Subcutaneous abdominal adipose tissue (tissue), 5 donors: ENCODE measurements around the gene AMHR2.

Experiments
- H3K27ac ChIP-seq: one replicate; pipeline ENCODE4 v1.7.0; 2013; ENCODE audit warnings: low read depth, mild to moderate bottlenecking, inconsistent platforms, low read length, moderate library complexity
- H3K27me3 ChIP-seq, 5 donors: one replicate each; pipeline ENCODE4 v1.7.0; 2013; ENCODE audit warnings: low read length in 5 of 5, inconsistent platforms in 1 of 5; ENCODE audit not compliant: control insufficient read depth in 5 of 5, insufficient read depth in 4 of 5
- H3K36me3 ChIP-seq, 5 donors: one replicate each; pipeline ENCODE4 v1.7.0; 2013; ENCODE audit warnings: low read length in 5 of 5; ENCODE audit not compliant: control insufficient read depth in 5 of 5, insufficient read depth in 5 of 5
- H3K4me1 ChIP-seq, 5 donors: one replicate each; pipeline ENCODE4 v1.7.0; 2013; ENCODE audit warnings: low read length in 5 of 5, mild to moderate bottlenecking in 3 of 5, moderate library complexity in 1 of 5; ENCODE audit not compliant: control insufficient read depth in 5 of 5, insufficient read depth in 5 of 5
- H3K4me3 ChIP-seq, 5 donors: one replicate each; pipeline ENCODE4 v1.7.0; 2013; ENCODE audit warnings: low read length in 5 of 5, low read depth in 1 of 5
- H3K9ac ChIP-seq, 5 donors: one replicate each; pipeline ENCODE4 v1.7.0; 2013; ENCODE audit warnings: low read length in 5 of 5, mild to moderate bottlenecking in 4 of 5, moderate library complexity in 3 of 5
- H3K9me3 ChIP-seq, 5 donors: one replicate each; pipeline ENCODE4 v1.7.0; 2013; ENCODE audit warnings: low read length in 5 of 5; ENCODE audit not compliant: control insufficient read depth in 5 of 5
- donor health status: healthy.
- donor health status: healthy.
- donor health status: healthy.
- donor health status: healthy.
- donor health status: healthy.

AMHR2 gene

GRCh38 chr12:53463802-53464560 lies 40.3 kb downstream of the AMHR2 start:
- peaks cover 62 to 100% (median 100%) of the 10 kb centered on the region in 5 donors for H3K36me3 ChIP-seq

DNA sequence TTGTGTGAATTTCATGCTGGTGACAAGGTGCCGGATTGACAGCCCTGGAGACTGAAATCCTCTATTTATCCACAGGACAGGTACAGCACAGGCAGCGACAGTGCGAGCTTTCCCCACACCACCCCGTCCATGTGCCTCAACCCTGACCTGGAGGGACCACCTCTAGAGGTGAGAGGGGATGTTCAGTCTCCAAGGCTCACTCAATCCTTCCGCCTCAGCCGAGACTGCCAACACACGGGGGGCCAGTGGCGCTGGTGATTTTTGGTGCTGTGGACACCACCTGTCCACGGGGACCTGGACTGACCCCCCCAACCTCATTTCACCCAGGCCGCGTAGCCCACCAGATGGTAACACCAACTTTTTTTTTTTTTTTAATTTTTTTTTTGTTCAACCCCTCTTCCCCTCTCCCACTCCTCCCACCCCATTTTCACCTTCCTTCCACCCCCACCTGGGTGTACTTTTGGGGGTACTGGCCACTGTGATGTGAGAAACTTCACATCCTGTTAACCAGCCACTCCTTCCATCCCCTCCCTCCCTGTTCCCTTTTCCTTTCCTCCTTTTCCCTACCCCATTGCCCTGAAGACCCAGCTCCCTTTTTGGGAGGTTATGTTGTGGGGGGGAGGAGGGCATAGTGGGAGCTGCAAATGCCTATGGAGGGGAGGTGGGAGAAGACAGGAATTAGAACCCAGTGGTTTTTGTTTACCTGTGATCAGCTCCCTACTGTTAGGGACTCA lies 41.2 kb downstream of the AMHR2 start:
- Histone ChIP-seq H3K9me3 (no peaks in the 10 kb centered on the region), H3K27ac (no peak overlapping the region), H3K9ac (peak overlapping the region in 2 of 5 donors; percentile 18 to 31), H3K27me3 (no peaks in the 10 kb centered on the region), H3K4me1 (peaks cover 0 to 19% (median 10%) of the 10 kb centered on the region in 5 donors), H3K36me3 (peaks cover 61 to 100% (median 99%) of the 10 kb centered on the region in 5 donors), H3K4me3 (no peak overlapping the region)

More at GRCh38 chr12:53463802-53464560, 40.3 kb downstream of the AMHR2 start:
- H3K27ac ChIP-seq, result no peak overlapping the region
- H3K27me3 ChIP-seq, result no peaks in the 10 kb centered on the region
- no peak overlapping the region for H3K4me3 ChIP-seq
- H3K9me3 ChIP-seq, result no peaks in the 10 kb centered on the region
- no peak overlapping the region for H3K9ac ChIP-seq
- peaks cover 0 to 19% (median 10%) of the 10 kb centered on the region in 5 donors for H3K4me1 ChIP-seq

GRCh38 chr12:53465679-53466078 lies 42.0 kb downstream of the AMHR2 start:
- Histone ChIP-seq H3K27me3 (no peaks in the 10 kb centered on the region), H3K4me1 (peaks cover 0 to 19% (median 10%) of the 10 kb centered on the region in 5 donors), H3K27ac (no peak overlapping the region), H3K9ac (peak overlapping the region in 2 of 5 donors; percentile 16 to 31), H3K36me3 (peaks cover 58 to 100% (median 99%) of the 10 kb centered on the region in 5 donors), H3K4me3 (no peak overlapping the region), H3K9me3 (no peaks in the 10 kb centered on the region)

DNA sequence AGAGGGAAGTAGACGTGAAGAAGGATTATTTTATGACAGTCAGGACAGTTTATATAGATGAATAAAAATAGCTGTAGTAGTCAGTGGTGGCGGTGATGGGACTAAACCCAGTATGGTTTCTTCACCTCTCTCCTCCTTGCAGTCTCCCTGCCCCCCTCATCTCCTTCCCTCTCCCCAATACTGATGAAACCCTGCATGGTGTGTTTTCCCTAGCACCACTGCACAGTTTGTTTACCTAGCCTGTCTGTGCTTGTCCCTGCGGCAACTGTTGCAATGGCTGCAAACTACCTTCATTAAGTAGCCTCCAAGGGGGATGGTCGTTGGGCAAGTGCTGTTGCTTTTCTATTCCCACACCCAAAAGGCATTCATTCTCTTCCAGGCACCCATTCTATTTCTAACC lies 43.0 kb downstream of the AMHR2 start:
- peaks cover 0 to 19% (median 10%) of the 10 kb centered on the region in 5 donors for H3K4me1 ChIP-seq
- no peaks in the 10 kb centered on the region for H3K9me3 ChIP-seq
- no peaks in the 10 kb centered on the region for H3K27me3 ChIP-seq
- H3K27ac ChIP-seq, result no peak overlapping the region
- peaks cover 57 to 99% (median 97%) of the 10 kb centered on the region in 5 donors for H3K36me3 ChIP-seq
- H3K9ac ChIP-seq, result no peak overlapping the region
- no peak overlapping the region for H3K4me3 ChIP-seq

DNA sequence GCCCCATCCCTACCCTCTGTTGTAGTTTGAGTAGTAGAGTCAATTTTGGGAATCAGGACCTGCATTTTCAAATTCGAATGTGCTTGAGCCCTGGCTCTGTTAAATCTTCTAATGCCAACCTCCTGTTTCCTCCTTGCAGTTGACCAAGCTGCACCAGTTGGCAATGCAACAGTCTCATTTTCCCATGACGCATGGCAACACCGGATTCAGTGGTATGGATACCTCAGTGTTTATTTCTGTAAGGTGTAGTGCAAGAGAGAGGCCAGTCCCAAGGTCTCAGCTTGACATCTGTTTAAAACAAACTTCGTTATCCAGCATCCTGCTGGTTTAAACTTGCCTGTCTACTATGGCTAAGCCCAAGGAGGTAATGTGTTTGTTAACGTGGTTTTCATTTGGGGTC lies 43.4 kb downstream of the AMHR2 start:
- Histone ChIP-seq H3K9ac (no peak overlapping the region), H3K4me3 (no peak overlapping the region), H3K4me1 (peaks cover 0 to 19% (median 10%) of the 10 kb centered on the region in 5 donors), H3K36me3 (peaks cover 59 to 99% (median 97%) of the 10 kb centered on the region in 5 donors), H3K27me3 (no peaks in the 10 kb centered on the region), H3K9me3 (no peaks in the 10 kb centered on the region), H3K27ac (no peak overlapping the region)

GRCh38 chr12:53467880-53468279 lies 44.2 kb downstream of the AMHR2 start:
- no peak overlapping the region for H3K9ac ChIP-seq
- no peak overlapping the region for H3K27ac ChIP-seq
- H3K4me3 ChIP-seq, result no peak overlapping the region
- H3K9me3 ChIP-seq, result no peaks in the 10 kb centered on the region
- H3K36me3 ChIP-seq, result peaks cover 61 to 99% (median 97%) of the 10 kb centered on the region in 5 donors
- no peaks in the 10 kb centered on the region for H3K27me3 ChIP-seq
- peaks cover 0 to 19% (median 10%) of the 10 kb centered on the region in 5 donors for H3K4me1 ChIP-seq

- Histone ChIP-seq H3K27me3 (no peaks in the 10 kb centered on the region), H3K36me3 (peaks cover 58 to 99% (median 97%) of the 10 kb centered on the region in 5 donors), H3K27ac (no peak overlapping the region), H3K9me3 (no peaks in the 10 kb centered on the region), H3K4me1 (peaks cover 0 to 19% (median 13%) of the 10 kb centered on the region in 5 donors), H3K9ac (no peak overlapping the region), H3K4me3 (no peak overlapping the region)
Measured at GRCh38 chr12:53468282-53468681, 44.6 kb downstream of the AMHR2 start.

DNA sequence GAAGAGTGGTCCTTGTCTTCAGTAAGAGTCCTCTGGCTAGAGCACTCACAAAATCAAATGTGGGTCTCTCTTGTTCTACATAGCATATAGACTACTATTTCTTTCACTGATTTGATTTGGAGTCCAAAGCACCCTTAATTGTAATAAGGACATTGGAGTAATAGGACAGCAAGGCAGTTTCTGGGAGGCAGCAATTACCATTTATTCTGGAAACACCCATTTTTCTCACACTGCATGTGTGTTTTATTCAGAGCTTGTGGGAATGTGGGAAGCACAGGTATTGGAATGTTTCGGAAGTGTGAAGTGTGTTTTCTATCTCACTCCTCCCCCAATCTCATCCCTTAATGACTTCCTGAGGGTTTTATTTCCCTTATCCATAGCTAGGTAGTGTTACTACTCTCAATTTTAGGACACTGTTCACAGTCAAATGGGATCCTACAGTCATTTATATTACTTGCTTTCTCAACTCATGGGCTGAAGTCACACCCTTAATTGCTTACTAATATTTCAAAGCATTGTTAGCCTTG lies 48.5 kb downstream of the AMHR2 start:
- Histone ChIP-seq H3K36me3 (peaks cover 61 to 99% (median 97%) of the 10 kb centered on the region in 5 donors), H3K4me3 (no peak overlapping the region), H3K27ac (no peak overlapping the region), H3K27me3 (no peaks in the 10 kb centered on the region), H3K9me3 (no peaks in the 10 kb centered on the region), H3K9ac (no peak overlapping the region), H3K4me1 (peaks cover 0 to 10% (median under 1%) of the 10 kb centered on the region in 5 donors)

DNA sequence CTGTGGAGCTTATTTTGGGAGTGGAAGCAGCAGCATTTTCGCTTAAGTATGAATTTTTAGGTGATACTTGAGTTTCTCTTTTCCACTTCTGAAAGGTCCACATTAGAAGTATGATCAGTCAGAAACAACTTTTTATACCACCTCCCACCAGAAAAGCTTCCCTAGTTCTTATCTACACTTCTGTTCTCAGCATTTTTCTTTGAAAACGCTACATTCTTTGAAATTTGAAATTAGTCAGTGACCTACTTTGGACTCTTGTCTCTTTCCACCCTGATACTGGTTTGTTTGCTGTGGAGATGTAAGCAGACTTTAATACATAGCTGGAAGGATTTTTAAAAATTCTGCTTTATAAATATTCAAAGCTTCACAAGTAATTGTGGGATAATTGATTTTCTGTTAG lies 50.4 kb downstream of the AMHR2 start:
- H3K27ac ChIP-seq, result no peak overlapping the region
- peaks cover 0 to 10% (median 0%) of the 10 kb centered on the region in 5 donors for H3K4me1 ChIP-seq
- H3K4me3 ChIP-seq, result no peak overlapping the region
- H3K27me3 ChIP-seq, result no peaks in the 10 kb centered on the region
- H3K9me3 ChIP-seq, result no peaks in the 10 kb centered on the region
- H3K36me3 ChIP-seq, result peaks cover 59 to 96% (median 93%) of the 10 kb centered on the region in 5 donors
- no peak overlapping the region for H3K9ac ChIP-seq

- H3K9ac ChIP-seq, result no peak overlapping the region
- no peaks in the 10 kb centered on the region for H3K27me3 ChIP-seq
- H3K27ac ChIP-seq, result no peak overlapping the region
- no peak overlapping the region for H3K4me3 ChIP-seq
- H3K4me1 ChIP-seq, result peaks cover 0 to 10% (median 0%) of the 10 kb centered on the region in 5 donors
- peaks cover 64 to 95% (median 93%) of the 10 kb centered on the region in 5 donors for H3K36me3 ChIP-seq
- H3K9me3 ChIP-seq, result no peaks in the 10 kb centered on the region
Measured at GRCh38 chr12:53474819-53475218, 51.2 kb downstream of the AMHR2 start.
